Subcutaneous adipose tissue (tissue), 4 donors: ENCODE measurements around the gene MTUS2. TPM values are rescaled to one million over a fixed set of nuclear protein-coding genes. Genes with fewer than 3 reads are reported as not detected.

Experiments used
- total RNA-seq, 4 donors: library from RNA; depleted of rRNA; stranded (reverse); fragments of >200 nt; gene quantifications; one replicate each; pipeline ENCODE4 v1.1.0, GENCODE V29; 2016
- TF ChIP-seq, protein P1 (sequence below): fragments of 450-650 bp; IDR thresholded peaks from one replicate; pipeline ENCODE4 v1.5.1; 2016; ENCODE audit warnings: low read depth, mild to moderate bottlenecking, control low read depth, antibody characterized with exemption, moderate library complexity

Gene MTUS2
- total RNA-seq, 4 donors from 2014 or later, result not detected

DNA sequence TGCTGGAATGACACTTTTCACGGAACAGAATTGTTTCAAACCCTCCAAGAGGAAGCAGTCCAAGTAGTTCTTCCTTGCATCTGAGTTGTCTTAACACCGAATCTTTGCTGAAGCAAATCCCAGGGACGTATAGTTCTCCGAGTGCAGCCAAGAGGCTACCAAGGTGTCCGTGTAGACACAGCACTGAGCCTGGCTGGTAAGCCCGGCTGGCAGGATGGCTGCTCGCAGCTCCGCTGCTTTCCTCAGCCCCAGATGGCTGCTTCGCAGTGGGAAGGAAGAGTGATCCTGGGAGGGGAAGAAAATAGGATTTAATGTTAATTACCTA, 670.4 kb downstream of the MTUS2 start:
- TF ChIP-seq, protein P1, sequence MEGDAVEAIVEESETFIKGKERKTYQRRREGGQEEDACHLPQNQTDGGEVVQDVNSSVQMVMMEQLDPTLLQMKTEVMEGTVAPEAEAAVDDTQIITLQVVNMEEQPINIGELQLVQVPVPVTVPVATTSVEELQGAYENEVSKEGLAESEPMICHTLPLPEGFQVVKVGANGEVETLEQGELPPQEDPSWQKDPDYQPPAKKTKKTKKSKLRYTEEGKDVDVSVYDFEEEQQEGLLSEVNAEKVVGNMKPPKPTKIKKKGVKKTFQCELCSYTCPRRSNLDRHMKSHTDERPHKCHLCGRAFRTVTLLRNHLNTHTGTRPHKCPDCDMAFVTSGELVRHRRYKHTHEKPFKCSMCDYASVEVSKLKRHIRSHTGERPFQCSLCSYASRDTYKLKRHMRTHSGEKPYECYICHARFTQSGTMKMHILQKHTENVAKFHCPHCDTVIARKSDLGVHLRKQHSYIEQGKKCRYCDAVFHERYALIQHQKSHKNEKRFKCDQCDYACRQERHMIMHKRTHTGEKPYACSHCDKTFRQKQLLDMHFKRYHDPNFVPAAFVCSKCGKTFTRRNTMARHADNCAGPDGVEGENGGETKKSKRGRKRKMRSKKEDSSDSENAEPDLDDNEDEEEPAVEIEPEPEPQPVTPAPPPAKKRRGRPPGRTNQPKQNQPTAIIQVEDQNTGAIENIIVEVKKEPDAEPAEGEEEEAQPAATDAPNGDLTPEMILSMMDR, result no peak

DNA sequence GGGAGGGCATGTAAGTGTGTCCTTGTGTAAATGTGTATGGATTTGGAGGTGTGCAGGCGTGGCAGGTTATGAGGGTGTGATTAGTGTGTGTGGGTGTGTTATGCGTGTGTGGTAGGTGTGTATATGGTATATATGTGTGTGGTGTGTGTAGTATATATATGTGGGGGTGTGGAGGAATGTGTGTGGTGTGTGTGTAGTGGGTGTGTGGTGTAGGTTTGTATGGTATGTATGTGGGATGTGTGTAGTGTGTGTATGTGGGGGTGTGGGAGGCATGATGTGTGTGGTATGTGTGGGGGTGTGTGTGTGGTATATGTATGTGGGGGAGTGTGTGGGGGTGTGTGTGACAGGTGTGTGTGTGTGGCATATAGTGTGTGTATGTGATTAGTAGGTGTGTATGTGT, 671.1 kb downstream of the MTUS2 start:
- TF ChIP-seq, protein P1, result no peak

DNA sequence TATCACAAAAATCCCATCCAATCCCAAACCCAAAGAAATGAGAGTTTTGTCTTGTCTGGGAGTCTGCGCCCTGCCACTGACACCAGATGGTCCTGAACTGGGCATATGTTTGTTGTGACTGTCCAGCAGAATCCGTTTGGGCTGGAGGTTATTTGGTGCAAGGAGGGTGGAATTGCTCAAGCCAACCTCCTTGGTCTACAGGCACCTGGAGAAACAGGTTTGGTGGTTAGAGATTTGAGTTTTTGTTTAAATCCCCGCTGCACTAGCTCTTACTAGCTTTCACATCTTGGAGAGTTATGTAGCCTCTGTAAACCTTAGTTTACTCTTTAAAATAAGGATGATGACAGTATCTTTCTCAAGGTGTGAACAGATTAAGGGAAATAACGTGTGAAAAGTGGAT, 673.7 kb downstream of the MTUS2 start:
- TF ChIP-seq, protein P1, result no peak

DNA sequence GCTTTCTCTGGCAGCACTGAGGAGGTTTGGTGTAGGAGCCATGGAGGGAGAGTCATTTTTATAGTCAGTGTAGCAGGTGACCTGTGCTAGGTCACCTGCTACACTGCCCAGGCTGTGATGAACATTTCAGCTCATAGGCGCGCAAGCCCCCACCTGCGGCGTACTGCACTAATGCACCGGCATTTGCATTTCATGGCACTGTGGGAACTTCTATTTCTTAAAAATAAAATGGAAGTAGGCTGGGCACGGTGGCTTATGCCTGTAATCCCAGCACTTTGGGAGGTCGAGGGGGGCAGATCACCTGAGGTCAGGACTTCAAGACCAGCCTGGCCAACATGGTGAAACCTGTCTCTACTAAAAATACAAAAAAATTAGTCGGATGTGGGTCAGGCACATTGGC, 674.4 kb downstream of the MTUS2 start:
- TF ChIP-seq, protein P1, result no peak

DNA sequence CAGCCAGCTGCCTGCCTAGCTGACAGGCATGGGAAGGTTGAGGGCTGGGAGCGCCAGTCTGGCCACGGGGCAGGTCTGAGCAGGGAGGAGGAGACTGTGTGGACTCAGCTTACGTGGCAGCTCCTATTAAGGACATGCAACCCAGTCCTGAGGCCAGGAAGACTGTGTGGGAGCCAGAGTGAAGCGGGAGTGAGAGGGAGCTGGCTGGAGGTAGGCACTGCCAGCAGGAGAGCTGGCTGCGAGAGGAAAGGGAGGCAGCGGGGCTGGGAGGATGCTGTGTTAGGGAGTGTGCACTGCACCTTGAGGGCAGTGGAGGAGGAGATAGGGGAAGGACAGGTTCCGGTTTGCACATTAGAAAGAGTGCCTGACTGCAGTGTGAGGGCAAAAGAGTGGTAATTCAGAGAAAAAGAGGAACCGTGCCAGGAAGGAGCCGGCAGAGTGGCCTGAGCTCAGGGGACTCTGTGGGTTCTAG, 676.1 kb downstream of the MTUS2 start:
- TF ChIP-seq, protein P1, result no peak

DNA sequence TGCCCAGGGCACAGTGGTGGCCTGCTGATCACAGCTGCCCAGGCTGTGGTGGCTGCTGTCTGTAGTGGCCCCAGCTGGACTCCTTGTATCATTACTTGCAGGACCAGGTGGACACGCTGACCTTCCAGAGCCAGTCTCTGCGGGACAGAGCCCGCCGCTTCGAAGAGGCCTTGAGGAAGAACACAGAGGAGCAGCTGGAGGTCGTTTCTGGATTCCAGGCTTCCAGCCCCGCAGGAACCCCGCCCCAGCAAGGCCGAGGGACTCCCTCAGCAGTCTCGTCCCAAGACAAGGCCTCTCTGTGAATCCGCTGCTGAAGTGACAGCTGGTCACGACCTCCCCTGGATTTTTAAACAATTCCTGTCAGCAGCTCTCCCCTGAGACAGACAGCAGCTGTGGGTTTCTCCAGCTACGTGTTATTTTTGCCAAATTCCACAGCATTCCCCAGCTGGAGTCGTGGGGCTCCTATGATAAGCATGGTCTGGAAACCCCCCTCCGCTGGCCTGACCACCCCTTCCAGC, 677.1 kb downstream of the MTUS2 start:
- TF ChIP-seq, protein P1, result no peak

DNA sequence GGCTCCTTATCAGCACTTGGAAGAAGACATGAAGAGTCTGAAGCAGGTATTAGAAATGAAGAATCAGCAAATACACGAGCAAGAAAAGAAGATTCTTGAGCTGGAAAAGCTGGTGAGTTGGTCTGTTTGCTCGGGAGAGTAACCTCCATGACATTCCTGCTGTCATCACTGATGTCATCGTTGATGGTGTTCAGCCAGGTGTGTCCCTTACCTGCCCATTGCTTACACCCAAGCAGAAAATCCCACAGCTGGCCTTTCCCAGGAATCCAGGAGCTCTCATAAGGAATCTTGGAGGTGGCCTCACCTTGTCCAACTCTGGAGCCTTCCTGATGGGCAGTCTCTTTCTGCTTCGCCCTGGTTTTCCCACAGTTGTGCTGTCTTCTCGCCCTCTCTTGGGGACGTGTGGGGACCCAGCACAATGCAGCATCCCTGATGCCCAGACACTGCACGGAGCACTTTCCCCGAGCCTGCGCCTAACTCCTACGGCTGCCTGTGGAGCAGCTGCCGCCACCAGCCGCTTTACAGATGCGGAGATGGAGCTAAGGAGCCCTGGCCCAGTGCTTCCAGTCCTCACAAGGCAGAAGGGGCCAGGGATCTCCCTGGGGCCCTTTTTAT, 678.4 kb downstream of the MTUS2 start:
- TF ChIP-seq, protein P1, result no peak
